HG02610 (cell line): ENCODE data around the gene RTRAF.

Experiments
- ATAC-seq: cut with Tn5 transposase; IDR thresholded peaks from one replicate; pipeline ENCODE4 v1.9.1; 2021; ENCODE audit warnings: mild to moderate bottlenecking, moderate library complexity; ENCODE audit not compliant: unreplicated experiment

Gene RTRAF

GRCh38 chr14:51993285-51993920, 4.1 kb downstream of the RTRAF start:
- ATAC-seq: peak; percentile 25

GRCh38 chr14:51996148-51996746, 6.9 kb downstream of the RTRAF start:
- ATAC-seq: no peak

DNA sequence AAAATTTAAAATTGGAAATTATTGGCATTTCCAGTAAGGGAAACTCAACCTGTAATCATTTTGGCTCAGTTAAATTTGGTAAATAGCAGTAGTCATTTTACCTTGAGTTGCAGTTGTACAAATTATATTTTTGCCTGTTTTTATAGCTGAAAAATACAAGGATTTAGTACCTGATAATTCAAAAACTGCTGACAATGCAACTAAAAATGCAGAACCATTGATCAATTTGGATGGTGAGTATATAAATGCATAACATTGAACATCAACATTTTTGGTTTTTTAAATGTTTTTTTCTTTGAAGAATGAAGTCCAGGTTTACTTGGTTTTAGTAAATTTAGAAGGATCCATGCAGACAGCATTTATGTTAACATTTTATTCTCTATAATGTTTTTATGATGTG, 9.0 kb downstream of the RTRAF start:
- no peak for ATAC-seq

DNA sequence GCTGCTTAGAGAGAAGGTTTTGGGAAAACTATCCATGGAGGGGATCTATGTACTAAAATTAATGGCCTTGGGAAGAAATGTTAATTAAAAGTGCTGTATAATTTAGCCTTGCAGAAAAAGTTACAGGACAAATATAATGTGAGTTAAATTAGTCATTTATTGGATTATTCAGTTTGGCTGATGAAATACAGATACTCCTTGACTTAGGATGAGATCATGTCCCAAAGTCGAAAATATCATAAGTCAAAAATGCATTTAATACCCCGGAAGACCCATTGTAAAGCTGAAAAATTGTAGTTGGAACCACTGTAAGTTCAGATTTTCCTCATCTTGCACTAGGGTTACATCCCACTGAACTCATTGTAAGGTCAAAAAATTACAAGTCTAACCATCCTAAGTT, 9.7 kb downstream of the RTRAF start:
- ATAC-seq: no peak

DNA sequence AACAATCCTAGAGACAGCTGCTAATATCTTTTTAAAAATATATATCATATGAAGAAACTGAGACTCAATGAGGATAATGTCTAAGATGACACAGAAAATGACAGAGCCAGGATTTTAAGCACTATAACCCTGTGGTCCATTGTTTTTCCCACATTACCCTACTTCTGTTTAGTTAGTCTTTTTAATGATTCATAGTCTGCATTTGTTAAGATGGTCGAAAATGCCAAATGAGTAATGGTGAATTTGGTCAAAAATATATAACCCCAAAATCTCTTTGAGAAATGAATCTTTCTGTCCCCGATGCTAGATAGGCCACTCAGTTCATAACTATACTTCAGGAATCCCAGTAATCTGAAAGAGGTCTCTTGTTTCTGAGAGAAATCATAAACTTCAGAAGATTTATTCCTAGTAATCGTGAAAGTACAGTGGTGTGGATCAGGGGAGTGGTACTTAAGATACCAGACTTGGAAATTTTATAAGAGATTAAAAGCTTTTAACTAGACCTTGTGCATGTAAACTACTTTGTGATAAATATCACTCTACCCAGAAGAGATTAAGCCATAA, 10.8 kb downstream of the RTRAF start:
- no peak for ATAC-seq

- no peak for ATAC-seq
These were observed 11.3 kb downstream of the RTRAF start for GRCh38 chr14:52000696-52001095.

DNA sequence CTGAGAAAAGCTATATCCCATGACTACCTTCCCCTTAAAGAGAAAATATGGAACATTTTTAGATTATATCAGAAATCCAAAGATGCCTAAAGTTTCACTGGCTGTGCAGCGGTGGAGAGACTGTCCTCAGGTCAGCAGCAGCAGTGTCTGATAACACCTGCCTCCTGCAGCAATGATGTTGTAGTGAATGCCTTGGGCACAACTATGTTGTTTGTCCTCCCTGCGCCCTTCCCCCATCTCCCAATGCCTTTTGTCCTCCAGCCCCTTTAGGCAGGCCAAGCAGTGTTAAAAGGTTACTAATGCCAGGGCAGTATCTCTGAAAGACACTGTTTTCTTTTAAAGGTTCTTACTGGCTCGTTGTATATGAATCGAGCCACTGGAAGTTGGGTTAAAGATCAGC, 13.2 kb downstream of the RTRAF start:
- no peak for ATAC-seq

GRCh38 chr14:52003324-52003723, 14.0 kb downstream of the RTRAF start:
- no peak for ATAC-seq

DNA sequence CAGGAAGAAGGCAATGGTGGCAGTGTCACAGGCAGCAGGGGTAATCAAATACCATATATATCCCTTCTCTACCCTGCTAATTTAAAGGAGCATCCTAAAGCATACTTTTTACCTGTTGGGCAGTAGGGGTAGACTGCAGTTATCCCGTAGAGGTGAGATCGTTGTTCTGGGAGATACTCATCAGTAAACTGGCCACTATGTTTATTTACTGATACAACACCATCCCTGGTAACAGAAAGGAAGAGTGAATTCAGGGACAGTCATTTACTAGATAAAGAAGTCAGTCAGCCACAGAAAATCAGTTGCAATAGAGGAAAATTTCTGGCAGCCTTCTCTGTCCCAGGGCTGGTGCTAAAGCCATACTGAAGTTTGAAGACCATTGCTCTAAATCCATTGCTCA, 16.3 kb downstream of the RTRAF start:
- no peak for ATAC-seq

- ATAC-seq: no peak
These were observed 17.0 kb downstream of the RTRAF start for GRCh38 chr14:52006361-52006760.

GRCh38 chr14:52007211-52007610, 17.9 kb downstream of the RTRAF start:
- no peak for ATAC-seq

- ATAC-seq: no peak
These were observed 18.3 kb downstream of the RTRAF start for GRCh38 chr14:52007637-52008036.

GRCh38 chr14:52008136-52008535, 18.8 kb downstream of the RTRAF start:
- no peak for ATAC-seq

DNA sequence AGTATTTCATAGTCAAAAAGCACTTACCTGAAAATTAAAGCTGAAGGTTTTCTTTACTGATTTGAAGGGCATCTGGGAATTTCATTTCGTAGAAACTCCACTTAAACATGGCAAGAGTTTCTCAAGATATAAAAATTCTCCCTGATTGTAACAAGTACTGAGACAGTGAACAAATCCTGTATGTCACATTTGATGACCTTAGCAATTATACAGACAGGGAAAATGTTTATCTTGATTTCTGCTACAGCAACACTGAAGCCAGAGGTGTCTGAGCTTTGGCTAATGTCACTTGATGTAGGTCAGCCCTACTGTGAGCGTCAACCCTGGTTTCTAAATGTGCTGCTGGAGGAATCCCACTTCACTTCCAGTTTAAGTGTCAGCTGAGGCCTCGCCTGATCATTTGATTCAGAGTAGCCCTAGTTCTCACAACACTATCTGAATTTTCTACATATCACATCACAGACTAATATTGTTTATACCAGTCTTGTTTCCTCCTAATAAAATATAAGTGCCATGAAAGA, 20.9 kb downstream of the RTRAF start:
- ATAC-seq: no peak

GRCh38 chr14:52011523-52011922, 22.2 kb downstream of the RTRAF start:
- no peak for ATAC-seq

GRCh38 chr14:52012635-52013034, 23.3 kb downstream of the RTRAF start:
- no peak for ATAC-seq

- no peak for ATAC-seq
These were observed 24.7 kb downstream of the RTRAF start for GRCh38 chr14:52013984-52014600.

DNA sequence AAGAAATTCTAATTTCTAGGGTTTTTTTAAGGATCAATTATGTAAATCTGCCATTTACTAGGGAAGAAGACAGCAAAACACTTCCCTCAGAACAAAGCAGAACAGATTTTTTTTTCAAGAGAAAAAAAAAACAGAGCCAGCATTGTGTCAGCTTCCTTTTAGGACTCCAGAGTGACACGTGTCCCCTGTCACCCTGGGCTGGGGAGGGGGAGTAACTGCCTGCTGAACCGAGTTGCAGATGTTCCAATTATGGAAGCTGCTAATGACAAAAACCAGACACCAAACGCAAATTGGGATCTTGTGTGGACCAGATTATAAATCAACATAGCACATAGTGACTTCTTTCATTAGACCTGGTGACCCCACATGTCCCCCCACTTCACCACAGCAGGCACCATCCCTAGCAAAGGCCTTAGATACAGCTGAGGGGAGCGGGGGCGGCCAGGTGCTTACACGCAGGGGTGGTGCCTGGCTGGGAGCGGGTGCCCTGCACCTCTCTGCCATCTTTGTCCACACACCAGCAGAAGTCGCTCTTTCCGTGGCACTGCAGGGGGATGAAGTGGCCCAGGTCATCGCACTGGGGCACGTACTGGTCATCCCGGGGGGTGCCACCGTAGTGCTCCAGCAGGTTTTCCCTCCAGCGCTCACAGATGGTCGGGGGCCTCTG, 25.4 kb downstream of the RTRAF start:
- no peak for ATAC-seq

DNA sequence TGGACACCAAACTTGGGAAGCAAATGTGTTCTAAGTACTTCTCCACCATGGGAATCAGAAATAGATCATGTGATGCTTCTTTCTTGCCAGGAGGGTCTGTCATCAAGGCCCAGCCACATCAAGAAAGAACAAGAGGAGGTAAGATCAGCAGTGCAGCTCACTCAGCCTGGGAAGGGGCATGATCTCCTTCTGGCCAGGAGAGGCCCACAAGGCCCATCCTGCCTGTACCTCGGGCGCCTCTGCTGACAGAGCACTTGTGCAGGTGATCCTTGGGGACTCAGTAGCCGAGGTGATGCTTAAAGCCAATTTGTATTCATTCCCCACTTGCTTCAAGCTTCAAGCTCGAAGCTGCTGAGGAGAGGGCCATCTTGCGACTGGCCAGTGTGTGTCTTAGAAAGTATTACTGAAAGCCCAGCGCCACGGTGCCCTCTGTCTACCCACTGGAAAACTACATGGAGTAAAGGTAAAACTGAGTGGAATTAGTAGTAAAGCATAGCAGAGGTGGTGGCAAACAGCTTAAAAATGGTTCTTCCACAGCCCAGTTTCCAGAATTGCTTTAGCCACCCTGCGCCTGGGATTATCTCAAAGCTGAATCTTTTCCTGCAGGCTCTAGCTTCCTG, 26.2 kb downstream of the RTRAF start:
- ATAC-seq: no peak

- no peak for ATAC-seq
These were observed 28.9 kb downstream of the RTRAF start for GRCh38 chr14:52018252-52018651.

GRCh38 chr14:52018970-52019369, 29.6 kb downstream of the RTRAF start:
- ATAC-seq: no peak
